Right ventricle myocardium superior (tissue), 1 donor: ENCODE results near the gene PIGZ. TPM values are rescaled to one million over a fixed set of nuclear protein-coding genes. Genes with fewer than 3 reads are reported as not detected.
A peak's percentile ranks its signal among the peaks of the same experiment; 100 is the strongest.
"Not testable (repeated sequence)": the region's sequence is repeated elsewhere in the genome, so short reads cannot be mapped to it uniquely, and the experiment has no call there.

Source experiments
- ATAC-seq: fragments of 200-7000 bp; cut with Tn5 transposase; one replicate; pipeline ENCODE4 v1.9.1; 2020; ENCODE audit warnings: mild to moderate bottlenecking; ENCODE audit not compliant: poor library complexity
- DNase-seq: peaks from one replicate; pipeline ENCODE4 v3.0.0-alpha.2; 2020
- intact Hi-C: fragments of 100-400 bp; cut with DNase I; formaldehyde crosslinking; loops from one replicate; pipeline ENCODE4 v1.11.2; 2022
- total RNA-seq: library from RNA; stranded (reverse); fragmentation: NEBNext Ultra II Directional; extraction: Animal tissue kit (Norgen Biotek cat#: 25700); gene quantifications from one replicate; pipeline ENCODE4 v1.2.1, GENCODE V29; 2021
- donor health status: DM: no; HTN: yes; CAD: no; lungs with severe emphysema.

PIGZ gene
- total RNA-seq, 1 donor from 2014 or later, result 2.2 TPM

DNA sequence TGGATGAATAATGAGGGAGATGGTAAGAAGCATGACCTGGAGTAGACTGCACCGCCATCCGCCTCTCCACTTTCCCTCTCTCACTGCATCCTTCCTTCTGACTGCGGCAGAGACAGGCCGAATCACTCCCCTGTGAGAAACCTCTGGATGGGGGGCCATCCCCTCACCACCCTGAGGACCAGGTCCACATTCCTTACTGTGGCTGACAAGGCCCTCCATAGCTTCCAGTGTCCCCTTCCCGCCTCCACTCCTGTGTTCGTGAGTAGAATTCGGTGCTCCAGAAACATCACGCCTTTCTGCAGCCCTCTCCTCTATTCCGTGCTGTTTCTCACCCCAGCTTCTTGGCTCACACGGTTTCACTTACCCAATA lies 2.8 kb downstream of the PIGZ start:
- DNase-seq (no peak), ATAC-seq (no peak)
- intact Hi-C loops, result no loop called here

DNA sequence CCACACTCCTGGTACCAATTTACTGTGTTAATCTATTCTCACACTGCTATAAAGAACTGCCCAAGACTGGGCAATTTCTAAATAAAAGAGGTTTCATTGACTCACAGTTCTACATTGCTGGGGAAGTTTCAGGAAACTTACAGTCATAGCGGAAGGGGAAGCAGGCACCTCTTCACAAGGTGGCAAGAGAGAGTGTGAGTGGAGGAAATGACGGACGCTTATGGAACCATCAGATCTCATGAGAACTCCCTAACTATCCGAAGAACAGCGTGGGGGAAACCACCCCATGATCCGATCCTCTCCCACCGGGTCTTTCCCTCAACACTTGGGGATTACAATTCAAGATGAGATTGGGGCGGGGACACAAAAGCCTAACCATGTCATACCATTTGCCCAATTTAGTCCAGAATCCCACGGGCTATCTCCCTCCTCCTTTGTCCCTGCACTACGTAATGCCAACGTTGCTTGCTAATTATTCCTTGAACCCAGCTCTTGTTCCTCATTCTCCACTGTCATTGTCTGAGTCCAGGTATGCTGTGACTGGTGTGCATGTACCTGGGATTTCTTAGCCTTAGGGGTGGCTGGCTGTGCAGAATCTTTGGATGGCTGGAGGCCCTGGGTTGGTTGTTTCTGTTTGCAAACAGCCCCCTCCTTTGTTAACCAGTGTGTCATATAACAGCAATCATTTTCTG lies 3.4 kb downstream of the PIGZ start:
- ATAC-seq, result no peak
- intact Hi-C loops, result no loop called here
- no peak for DNase-seq

DNA sequence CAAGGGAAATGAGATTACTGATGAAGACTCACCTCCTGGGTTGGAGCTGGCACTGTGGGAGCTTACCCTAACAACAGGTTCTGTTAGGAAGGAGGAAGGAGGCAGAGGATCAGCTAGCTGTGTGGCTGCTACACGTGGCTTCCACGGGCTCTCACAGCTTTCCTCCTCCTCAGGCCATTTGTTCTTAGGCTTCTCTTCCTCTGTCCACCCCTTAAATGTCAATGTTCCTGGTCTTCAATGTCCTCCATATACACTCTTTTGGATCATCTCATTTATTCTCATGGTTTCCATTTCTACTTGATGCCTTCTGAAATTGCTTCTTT lies 5.0 kb downstream of the PIGZ start:
- no peak for DNase-seq
- intact Hi-C loops, result no loop called here
- ATAC-seq, result no peak

DNA sequence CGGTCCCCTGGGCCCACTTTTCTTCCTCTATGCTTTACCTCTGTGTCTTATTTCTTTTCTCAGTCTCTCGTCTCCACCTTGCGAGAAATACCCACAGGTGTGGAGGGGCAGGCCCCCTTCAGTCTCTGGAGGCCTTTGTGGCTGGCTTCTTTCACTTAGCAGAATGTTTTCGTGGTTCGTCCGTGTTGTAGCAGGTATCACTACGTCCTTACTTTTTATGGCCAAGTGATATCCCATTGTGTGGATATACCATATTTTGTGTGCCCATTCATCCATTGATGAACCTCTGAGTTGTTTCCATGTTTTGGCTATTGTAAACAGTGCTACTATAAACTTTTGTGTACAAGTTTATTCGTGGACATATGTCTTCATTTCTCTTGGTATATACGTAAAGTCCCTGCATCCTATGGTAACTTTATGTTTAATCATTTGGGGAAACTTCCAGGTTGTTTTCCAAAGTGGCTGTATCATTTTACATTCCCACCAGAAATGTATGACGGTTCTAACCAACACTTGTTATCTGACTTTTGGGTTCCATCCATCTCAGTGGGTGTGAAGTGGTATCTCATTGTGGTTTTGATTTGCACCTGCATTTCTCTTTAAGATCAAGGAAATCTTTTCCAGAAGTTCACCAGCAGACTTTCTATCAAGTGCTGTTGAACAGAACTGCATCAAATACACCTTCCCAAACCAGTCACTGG lies 5.6 kb downstream of the PIGZ start:
- no peak for ATAC-seq
- intact Hi-C loops, result no loop called here
- no peak for DNase-seq

DNA sequence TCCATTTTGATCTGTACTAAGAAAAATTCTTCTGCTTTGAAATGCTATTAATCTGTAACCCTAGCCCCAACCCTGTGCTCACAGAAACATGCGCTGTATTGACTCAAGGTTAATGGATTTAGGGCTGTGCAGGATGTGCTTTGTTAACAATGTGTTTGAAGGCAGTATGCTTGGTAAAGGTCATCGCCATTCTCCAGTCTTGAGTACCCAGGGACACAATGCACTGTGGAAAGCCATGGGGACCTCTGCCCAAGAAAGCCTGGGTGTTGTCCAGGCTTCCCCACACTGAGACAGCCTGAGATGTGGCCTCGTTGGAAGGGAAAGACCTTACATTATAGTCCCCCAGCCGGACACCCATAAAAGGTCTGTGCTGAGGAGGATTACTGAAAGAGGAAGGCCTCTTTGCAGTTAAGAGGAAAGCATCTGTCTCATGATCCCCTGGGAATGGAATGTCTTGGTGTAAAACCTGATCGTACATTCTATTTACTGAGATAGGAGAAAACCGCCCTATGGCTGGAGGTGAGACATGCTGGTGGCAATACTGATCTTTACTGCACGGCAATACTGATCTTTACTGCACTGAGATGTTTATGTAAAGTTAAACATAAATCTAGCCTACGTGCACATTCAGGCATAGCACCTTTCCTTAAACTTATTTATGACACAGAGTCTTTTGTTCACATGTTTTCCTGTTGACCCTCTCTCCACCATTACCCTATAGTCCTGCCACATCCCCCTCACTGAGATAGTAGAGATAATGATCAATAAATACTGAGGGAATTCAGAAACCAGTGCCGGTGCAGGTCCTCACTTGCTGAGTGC lies 6.3 kb downstream of the PIGZ start:
- DNase-seq (no peak), ATAC-seq (no peak)
- intact Hi-C loops, result no loop called here

DNA sequence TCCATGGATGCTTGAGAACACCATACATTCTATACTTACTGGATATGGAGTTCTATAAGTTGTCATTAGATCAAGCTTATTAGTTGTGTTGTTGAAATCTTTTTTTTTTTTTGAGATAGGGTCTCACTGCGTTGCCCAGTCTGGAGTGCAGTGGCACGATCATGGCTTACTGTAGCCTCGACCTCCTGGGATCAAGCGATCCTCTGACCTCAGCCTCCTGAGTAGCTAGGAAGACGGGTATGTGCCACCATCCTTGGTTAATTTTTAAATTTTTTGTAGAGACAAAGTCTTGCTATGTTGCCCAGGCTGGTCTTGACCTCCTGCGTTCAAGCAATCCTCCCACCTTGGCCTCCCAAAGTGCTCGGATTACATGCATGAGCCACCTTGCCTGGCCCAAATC lies 13.8 kb downstream of the PIGZ start:
- no peak for ATAC-seq
- intact Hi-C loops, result no loop called here
- no peak for DNase-seq

DNA sequence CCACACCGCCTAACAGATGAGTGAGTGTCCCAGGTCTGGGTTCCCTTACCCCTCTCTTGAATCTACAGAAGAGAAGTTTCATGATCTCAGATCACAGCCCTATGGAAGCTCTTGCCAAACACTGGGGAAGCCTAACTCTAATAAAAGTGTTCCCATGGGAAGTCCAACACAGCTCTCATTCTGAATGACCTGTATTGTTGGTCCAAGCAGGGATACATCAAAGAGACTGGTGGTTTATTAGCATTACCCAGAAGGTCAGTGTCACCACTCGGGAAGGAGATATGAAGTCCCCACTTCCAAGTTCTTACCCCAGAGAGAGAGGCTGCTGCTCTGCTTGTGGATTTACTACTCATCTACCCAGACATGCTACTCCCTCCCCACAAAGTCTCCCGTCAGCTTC lies 17.3 kb downstream of the PIGZ start:
- ATAC-seq (no peak), DNase-seq (no peak)
- intact Hi-C loops, result no loop called here

DNA sequence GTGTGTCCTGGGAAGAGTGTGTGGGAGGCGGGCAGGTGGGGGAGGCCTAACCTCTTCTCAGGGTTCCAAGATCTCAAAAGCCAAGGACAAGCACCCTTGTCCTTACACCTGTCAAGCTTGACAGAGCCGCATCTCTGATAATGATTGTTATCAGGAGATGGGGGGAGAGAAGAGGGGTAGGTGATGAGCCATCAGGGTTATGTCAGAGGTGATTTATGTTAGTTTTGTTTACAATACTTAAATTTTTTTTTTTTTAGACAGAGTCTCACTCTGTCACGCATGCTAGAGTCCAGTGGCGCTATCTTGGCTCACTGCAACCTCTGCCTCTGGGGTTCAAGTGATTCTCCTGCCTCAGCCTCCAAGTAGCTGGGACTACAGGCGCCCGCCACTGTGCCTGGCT lies 18.9 kb downstream of the PIGZ start:
- DNase-seq, result no peak
- intact Hi-C loops, result loop anchor here (10.0 kb wide), 1 partner anchor 85 kb away; the partner anchor contains the start of gene SENP5
- ATAC-seq, result no peak

DNA sequence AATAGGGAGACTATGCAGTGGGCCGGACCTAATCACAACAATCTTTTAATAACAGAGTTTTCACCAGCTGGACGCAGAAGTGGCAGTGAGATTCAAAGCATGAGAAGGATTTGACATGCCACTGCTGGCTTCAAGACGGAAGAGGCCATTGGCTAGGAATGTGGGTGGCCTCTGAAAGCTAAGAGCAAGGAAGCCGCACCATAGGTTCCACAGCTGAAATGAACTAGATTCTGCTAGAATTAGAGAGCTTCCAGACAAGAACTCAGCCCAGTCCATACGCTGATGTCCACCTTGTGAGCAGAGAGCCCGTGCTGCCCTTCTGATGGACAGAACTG lies 19.4 kb downstream of the PIGZ start:
- intact Hi-C loops, result loop anchor here (10.0 kb wide), 1 partner anchor 84 kb away; the partner anchor contains the start of gene SENP5
- no peak for ATAC-seq
- DNase-seq, result no peak

DNA sequence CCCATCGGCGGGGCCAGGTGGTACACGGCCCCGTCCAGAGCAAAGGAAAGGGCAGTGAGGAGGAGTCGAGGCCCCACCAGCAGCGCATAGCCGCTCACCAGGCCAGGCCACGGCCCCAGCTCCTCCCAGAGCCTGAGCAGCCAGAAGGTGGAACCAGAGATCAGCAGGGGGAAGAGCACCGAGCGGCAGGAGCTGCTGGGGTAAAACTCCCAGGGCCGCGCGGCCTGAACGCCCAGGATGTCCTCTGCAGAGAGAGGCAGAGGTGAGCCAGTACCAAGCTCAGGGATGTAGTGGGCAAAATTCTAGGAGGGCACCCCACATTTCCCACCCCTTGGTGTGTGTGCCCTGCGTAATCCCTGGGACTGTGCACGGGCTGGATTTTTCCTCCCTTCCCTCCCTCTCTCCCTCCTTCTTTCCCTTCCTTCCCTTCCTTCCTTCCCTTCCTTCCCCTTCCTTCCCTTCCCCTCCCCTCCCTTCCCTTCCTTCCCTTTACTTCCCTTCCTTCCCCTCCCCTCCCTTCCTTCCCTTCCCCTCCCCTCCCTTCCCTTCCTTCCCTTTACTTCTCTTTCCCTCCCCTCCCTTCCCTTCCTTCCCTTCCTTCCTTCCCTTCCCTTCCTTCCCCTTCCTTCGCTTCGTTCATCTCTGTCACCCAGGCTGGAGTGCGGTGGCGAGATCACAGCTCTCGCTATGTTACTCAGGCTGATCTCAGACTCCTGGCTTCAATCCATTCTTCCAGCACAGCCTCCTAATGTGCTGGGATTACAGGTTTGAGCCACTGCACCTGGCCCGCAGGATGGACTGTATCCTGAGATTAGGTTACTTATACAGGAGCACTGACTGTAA lies 20.0 kb downstream of the PIGZ start:
- no peak for ATAC-seq
- intact Hi-C loops, result loop anchor here (10.0 kb wide), 1 partner anchor 84 kb away; the partner anchor contains the start of gene SENP5

DNA sequence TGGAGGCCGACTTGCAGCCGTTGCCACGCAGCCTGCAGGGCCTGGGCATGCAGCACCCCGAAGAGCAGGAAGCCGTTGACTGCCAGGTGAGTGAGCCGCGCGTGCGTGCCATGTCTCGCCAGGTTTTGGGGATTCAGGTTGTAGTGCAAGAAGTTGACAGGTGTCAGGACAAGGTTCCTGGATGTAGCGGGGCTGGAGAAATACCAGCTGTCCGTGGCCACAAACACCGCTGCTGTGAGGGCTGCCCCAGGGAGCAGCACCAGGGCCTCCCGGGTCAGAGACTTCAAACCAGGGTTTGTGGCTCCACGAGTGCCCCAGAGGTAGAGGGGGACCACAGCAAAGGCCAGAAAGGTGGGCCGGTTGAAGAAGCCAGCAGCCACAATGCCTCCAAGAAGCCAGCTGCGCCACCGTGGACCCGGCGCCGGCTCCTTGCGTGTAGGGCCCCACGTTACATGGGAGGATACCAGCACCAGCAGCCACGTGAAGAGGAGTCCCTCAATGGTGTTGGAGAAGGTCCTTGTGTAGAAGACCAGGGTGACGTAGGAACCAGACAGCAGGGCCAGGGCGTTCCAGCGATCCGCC lies 20.7 kb downstream of the PIGZ start:
- intact Hi-C loops, result loop anchor here (10.0 kb wide), 1 partner anchor 83 kb away; the partner anchor contains the start of gene SENP5
- no peak for DNase-seq

More for the DNA sequence above, 20.0 kb downstream of the PIGZ start:
- no peak for DNase-seq

DNA sequence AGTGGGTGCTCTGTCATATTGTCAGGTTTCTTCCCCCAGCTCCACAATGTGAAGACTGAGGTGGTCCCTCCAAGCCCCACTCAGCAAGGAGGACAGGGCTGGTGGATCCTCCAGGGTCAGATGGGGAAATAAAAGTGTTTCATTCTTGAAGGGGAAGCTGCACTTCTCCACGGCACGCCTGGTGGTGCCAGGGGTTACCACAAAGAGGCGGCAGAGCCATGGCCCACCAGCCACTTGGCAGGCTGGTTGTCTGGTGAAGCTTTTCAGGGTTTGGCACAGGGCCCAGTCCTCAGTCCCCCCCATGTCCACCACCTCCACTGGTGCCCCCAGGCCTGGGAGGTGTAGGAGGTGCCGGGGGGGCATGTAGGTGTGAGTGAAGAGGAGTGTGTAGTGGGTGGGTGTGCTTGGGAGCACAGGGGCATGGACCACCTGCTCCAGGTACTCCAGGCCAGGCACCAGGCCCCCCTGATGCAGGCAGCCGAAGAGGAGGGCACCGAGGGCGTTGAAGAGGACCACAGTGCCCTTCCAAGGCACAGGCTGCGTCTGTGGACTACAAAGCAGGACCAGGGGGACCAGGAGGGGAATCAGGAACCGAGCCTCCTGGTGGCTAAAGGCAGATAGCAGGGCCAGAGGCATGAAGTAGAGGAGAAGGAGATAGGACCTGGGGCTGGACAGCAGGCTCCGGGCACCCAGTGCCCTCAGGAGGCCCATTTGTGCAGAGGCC lies 21.3 kb downstream of the PIGZ start:
- intact Hi-C loops, result loop anchor here (10.0 kb wide), 1 partner anchor 82 kb away; the partner anchor contains the start of gene SENP5
- DNase-seq (no peak), ATAC-seq (no peak)

More for the DNA sequence above, 20.7 kb downstream of the PIGZ start:
- no peak for ATAC-seq

DNA sequence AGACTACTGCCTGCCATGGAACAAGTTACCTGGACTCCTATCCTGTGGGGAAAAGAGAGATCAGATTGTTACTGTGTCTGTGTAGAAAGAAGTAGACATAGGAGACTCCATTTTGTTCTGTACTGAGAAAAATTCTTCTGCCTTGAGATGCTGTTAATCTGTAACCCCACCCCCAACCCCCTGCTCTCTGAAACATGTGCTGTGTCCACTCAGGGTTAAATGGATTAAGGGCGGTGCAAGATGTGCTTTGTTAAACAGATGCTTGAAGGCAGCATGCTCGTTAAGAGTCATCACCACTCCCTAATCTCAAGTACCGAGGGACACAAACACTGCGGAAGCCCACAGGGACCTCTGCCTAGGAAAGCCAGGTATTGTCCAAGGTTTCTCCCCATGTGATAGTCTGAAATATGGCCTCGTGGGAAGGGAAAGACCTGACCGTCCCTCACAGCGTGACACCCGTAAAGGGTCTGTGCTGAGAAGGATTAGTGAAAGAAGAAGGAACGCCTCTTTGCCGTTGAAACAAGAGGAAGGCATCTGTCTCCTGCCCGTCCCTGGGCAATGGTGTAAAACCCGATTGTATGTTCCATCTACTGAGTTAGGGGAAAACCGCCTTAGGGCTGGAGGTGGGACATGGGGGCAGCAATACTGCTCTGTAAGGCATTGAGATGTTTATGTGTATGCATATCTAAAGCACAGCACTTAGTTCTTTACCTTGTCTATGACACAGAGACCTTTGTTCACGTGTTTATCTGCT lies 24.4 kb downstream of the PIGZ start:
- intact Hi-C loops, result loop anchor here (10.0 kb wide), 1 partner anchor 79 kb away; the partner anchor contains the start of gene SENP5
- ATAC-seq, DNase-seq: not testable (repeated sequence)

DNA sequence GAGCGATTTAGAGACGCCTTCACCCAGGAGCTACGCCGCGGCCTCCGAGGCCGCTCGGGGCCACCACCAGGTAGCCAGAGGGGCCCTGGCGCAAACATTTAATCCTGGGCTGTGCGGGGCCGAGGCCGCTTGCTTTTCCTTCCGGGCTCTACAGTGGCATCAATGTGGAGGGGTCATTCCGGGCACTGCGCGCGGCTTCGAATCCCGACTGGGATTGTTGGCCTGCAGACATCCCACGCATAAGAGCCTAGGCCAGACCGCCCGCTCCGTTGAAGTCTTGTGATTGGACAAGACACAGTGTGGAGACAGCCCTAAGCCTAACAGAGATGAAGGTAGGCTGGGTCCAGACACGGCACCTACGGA lies 25.7 kb downstream of the PIGZ start:
- peak; percentile 1 for ATAC-seq
- DNase-seq, result peak; percentile 52
- intact Hi-C loops, result loop anchor here (10.0 kb wide), 1 partner anchor 78 kb away; the partner anchor contains the start of gene SENP5

DNA sequence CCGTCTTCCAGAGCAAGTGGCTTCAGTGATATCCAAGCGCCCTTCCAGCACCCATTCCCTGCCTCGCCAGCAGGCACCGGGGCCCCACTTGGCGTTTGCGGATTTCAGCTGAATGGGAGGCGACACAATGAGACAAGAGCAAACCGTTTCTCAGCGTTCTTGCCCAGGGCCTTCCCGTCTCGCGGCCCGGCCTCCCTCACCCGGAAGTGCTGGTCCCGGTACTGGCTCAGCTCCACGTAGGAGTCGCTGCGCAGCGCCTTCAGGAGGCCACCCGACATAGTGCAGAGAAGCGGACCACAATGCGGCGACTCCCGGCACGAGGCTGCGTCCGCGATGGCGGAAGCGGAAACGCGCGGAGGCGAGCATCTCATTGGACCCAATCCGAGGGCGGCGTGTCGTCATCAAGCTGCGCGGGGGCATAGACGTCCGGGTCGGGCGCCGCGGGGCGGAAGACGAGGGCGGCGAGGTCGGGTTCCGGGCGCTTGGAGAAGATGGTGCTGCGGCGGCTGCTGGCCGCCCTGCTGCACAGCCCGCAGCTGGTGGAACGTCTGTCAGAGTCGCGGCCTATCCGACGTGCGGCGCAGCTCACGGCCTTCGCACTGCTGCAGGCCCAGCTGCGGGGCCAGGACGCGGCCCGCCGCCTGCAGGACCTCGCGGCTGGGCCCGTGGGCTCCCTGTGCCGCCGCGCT lies 26.3 kb downstream of the PIGZ start, which contains the start of gene NCBP2:
Gene NCBP2, minus strand, starts transcription at position 303 of the 689 bp plus-strand sequence. Its CDS starts 25 bp downstream, at position 278.
- DNase-seq (peak; percentile 100), ATAC-seq (peak; percentile 98)
- intact Hi-C loops, result loop anchor here (10.0 kb wide), 1 partner anchor 78 kb away; the partner anchor contains the start of gene SENP5

DNA sequence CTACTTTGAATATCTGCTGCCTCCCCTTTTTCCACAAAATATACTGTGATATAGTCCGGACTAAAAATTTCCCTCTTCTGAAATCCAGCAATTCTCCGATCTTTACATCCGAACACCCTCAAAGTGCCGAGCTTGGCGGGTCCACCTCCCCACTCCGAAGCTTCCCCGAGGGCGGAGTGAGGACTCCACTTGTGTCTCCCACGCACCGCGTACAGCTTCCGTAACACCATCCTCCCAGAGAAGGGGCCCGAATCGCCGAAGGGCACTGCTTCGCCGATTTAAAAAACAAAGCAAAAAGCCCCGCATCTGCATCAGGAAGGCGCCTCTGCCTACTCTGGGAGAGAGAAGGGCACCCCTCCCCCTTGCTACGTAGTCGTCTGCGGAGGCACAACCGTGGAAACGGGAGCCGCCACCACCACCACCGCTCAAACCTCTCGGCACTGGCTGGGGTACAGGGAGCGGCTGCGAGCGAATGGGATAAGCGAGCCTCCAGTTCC lies 26.9 kb downstream of the PIGZ start:
- intact Hi-C loops, result loop anchor here (10.0 kb wide), 1 partner anchor 77 kb away; the partner anchor contains the start of gene SENP5
- DNase-seq (peak; percentile 59), ATAC-seq (peak; percentile 57)
